ENCODE measurements around the gene MINDY4. TPM values are rescaled to one million over a fixed set of nuclear protein-coding genes. Genes with fewer than 3 reads are reported as not detected.

Gene MINDY4
- total RNA-seq, 1 donor from 2014 or later: 14.3 TPM

GRCh38 chr7:30916767-30917166 is 145.6 kb downstream of the MINDY4 start:
- H3K36me3 Mint-ChIP-seq (ENCODE audit: insufficient read depth): no peaks in the 10 kb centered on the region
- DNase-seq (ENCODE audit: low spot score, unreplicated experiment): no peak
- H3K4me1 Mint-ChIP-seq (ENCODE audit: low read depth): peaks cover 16% of the 10 kb centered on the region
- peaks cover 9% of the 10 kb centered on the region for H3K27me3 Mint-ChIP-seq
- no peaks in the 10 kb centered on the region for H3K9me3 Mint-ChIP-seq (ENCODE audit: low read depth)
- TF ChIP-seq CTCF (IDR thresholded peaks at IDR 0.05; ENCODE audit: unreplicated experiment): no peak
- no peak overlapping the region for H3K4me3 Mint-ChIP-seq (ENCODE audit: low read depth)
- H3K27ac Mint-ChIP-seq: peak overlapping the region; percentile 52

- no peak for DNase-seq (ENCODE audit: low spot score, unreplicated experiment)
- peaks cover 16% of the 10 kb centered on the region for H3K4me1 Mint-ChIP-seq (ENCODE audit: low read depth)
- no peak overlapping the region for H3K4me3 Mint-ChIP-seq (ENCODE audit: low read depth)
- H3K27ac Mint-ChIP-seq: no peak overlapping the region
- no peak for TF ChIP-seq CTCF (IDR thresholded peaks at IDR 0.05; ENCODE audit: unreplicated experiment)
- peaks cover 9% of the 10 kb centered on the region for H3K27me3 Mint-ChIP-seq
- H3K9me3 Mint-ChIP-seq (ENCODE audit: low read depth): no peaks in the 10 kb centered on the region
- no peaks in the 10 kb centered on the region for H3K36me3 Mint-ChIP-seq (ENCODE audit: insufficient read depth)
These were observed 146.1 kb downstream of the MINDY4 start for GRCh38 chr7:30917216-30917893.

- DNase-seq (ENCODE audit: low spot score, unreplicated experiment): no peak
- peaks cover 13% of the 10 kb centered on the region for H3K4me1 Mint-ChIP-seq (ENCODE audit: low read depth)
- TF ChIP-seq CTCF (IDR thresholded peaks at IDR 0.05; ENCODE audit: unreplicated experiment): no peak
- H3K9me3 Mint-ChIP-seq (ENCODE audit: low read depth): no peaks in the 10 kb centered on the region
- H3K36me3 Mint-ChIP-seq (ENCODE audit: insufficient read depth): no peaks in the 10 kb centered on the region
- H3K4me3 Mint-ChIP-seq (ENCODE audit: low read depth): no peak overlapping the region
- no peaks in the 10 kb centered on the region for H3K27me3 Mint-ChIP-seq
- no peak overlapping the region for H3K27ac Mint-ChIP-seq
These were observed 147.5 kb downstream of the MINDY4 start for GRCh38 chr7:30918676-30919075.

- no peak for DNase-seq (ENCODE audit: low spot score, unreplicated experiment)
These were observed 148.9 kb downstream of the MINDY4 start for GRCh38 chr7:30920021-30920583.

More at GRCh38 chr7:30920021-30920583, 148.9 kb downstream of the MINDY4 start:
- no peaks in the 10 kb centered on the region for H3K9me3 Mint-ChIP-seq (ENCODE audit: low read depth)
- peaks cover 3% of the 10 kb centered on the region for H3K27me3 Mint-ChIP-seq
- peaks cover 11% of the 10 kb centered on the region for H3K4me1 Mint-ChIP-seq (ENCODE audit: low read depth)
- no peak overlapping the region for H3K4me3 Mint-ChIP-seq (ENCODE audit: low read depth)
- H3K36me3 Mint-ChIP-seq (ENCODE audit: insufficient read depth): no peaks in the 10 kb centered on the region
- TF ChIP-seq CTCF (IDR thresholded peaks at IDR 0.05; ENCODE audit: unreplicated experiment): no peak
- no peak overlapping the region for H3K27ac Mint-ChIP-seq

Data from progenitor cell of endocrine pancreas (in vitro differentiated cells).